ENCODE measurements around the gene LGALS13.

Gene LGALS13, protein sequence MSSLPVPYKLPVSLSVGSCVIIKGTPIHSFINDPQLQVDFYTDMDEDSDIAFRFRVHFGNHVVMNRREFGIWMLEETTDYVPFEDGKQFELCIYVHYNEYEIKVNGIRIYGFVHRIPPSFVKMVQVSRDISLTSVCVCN

DNA sequence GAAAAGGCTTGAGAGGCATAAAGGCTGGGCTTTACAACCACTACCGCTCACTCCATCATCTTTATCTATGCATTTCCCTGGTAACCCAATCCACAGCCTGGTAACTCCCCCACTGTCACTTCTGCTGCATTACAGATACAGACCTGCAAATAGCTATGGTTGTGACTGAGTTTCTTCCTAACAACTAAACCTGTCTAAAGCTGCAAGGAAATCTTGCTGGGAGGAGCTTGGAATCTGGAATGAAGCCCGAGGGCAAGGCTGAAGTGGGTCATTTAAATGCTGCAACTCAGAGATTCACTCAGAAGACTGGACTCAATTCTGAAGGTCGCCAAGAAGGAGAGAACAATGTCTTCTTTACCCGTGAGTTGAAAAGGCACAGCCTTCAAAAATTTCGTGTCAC lies at the start of gene LGALS13:
Gene LGALS13 (plus strand): TSS at position 301 of the 400 bp plus-strand sequence. CDS start 45 bp downstream, at position 346.
- no peak for DNase-seq (ENCODE audit: low read depth)

DNA sequence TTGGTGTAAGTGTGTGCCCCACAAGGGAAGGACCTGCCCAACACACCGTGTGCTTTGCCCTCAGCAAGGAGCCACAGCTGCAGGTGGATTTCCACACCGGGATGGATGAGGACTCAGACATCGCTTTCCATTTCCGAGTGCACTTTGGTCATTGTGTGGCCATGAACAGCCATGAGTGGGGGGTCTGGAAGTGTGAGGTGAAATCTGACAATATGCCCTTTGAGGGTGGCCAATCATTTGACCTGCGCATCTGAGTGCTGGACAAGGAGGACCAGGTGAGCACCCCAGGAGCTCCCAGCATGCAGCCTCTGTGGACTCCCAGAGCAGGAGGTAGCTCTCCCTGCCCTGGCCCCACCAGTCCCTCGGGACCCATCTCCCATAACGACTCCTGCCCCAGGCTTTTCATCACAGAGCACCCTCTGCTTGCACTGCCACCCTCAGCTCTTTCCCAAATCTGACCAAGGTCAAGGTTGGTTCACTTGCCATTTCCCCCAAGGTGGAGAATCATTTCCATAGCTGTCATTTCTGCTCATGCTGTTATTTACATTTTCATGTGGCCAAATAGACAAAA lies 49.2 kb upstream of the LGALS13 start:
- no peak for DNase-seq (ENCODE audit: low read depth)

DNA sequence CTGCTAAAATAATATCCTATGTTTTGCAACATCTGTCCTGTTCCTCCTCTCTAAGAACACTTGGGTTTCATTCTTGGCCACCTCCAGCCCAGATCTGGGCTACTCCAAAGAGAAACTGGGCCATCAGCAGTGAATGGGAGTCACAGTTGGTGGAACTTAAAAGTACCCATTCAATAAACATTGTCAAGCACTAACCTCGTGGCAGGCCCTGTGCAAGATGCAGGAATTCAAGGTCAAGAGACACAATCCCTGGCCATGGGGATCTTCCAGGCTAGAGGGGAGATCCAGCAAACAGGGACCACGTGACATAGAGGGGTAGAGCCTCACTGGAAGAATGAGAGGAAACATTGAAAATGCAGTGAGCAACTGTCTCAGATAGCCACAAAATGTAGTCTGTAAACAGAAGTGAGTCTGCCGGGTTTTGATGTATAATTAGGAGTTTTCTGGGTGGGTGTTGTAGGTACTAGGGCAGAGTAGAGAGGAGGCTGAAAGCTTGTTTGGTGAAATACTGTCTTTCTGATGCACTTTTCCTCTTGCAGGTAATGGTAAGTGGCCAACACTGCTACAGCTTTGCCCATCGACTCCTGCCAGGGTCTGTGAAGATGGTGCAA lies 47.5 kb upstream of the LGALS13 start:
- no peak for DNase-seq (ENCODE audit: low read depth)

DNA sequence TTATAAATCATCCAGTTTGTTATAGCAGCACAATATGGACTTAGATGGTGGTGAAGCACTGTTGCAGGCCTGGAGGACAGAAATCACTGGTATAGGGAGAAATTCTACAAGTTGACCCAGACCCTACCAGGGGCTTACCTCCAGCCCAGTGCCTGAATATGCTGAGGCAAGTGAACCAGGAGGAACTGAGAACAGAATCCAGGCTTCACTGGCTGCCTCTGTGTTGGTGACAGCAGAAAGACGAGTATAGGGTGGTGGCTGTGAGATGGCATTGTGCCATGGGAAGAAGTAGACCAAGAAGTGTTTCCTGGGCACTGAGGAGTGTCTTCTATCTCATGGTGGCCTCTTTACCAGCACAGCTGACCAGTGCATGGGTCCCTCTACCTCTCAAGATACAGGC lies 46.4 kb upstream of the LGALS13 start:
- DNase-seq (ENCODE audit: low read depth), result no peak

DNA sequence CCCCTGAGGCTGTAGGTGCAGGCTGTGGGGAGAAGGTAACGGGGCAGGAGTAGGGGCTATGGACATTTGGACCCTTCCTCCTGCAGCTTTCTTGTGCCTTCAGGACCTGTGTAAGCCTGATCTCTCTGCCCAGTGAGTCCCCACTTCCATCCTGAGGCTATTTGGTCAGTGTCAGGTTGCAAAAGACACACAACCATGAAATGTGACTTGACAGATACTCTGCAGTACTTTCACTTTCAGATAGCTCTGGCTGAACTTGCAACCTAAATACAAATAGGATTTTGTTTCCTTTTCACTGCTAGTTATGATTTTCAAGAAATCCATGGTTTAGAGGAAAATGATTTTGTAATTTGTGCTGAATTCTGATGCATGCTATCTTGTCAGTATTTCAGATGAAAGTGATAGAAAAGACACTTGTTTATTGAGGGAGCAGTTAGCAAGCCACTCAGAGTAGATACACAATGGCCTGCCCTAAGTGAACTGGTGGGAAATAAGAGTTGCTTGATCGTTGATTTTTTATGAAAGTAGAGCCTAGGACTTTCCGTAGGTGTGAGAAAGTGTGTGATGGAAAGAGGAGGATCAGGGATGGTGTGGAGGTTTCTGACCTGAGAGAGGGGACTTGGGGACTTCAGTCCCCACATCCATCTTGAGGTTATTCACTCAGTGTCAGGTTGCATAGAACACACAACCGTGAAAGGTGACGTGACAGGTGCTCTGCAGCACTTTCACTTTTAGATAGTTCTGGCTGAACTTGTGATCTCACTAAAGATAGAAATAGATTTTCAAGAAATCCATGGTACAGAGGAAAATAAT lies 44.3 kb upstream of the LGALS13 start:
- DNase-seq (ENCODE audit: low read depth), result no peak

DNA sequence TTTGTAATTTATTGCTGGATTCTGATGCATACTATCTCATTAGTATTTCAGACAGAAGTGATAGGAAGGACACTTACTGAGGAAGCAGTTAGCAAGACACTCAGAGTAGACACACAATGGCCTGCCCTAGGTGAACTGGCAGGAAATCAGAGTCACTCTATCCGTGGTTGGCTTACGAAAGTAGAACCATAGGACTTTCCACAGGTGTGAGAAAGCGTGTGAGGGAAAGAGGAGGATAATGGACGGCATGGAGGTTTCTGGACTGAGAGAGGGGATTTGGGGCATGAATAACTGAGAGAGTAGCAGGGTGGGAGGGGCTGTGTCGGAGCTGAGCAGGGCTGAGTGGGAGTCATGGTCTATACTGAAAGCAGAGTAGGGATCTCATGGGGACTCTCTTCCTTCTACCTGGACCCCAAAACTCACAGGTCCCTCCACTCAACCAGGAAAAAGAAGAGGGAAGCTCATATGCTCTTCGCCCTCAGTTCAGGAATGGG lies 43.7 kb upstream of the LGALS13 start:
- DNase-seq (ENCODE audit: low read depth), result no peak

DNA sequence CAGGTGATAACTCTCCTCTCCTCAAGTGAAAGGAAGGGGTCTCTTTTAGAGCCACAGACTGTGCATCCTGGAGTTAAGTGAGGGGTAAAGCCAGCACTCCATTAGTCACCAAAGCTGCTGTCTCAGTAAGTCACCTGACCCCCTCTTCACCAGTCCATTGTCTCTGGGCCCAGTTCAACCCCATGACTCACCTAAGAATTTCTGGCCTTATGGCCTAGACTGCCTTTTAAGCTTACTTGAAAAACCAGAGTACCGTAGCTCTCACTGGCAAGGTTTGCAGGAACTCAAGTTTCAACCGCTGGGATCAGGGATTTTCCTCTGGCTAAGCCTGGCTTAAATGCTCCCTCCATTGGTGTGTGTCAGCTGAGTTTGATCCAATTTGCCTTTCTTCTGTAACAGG lies 38.9 kb upstream of the LGALS13 start:
- DNase-seq (ENCODE audit: low read depth), result no peak

DNA sequence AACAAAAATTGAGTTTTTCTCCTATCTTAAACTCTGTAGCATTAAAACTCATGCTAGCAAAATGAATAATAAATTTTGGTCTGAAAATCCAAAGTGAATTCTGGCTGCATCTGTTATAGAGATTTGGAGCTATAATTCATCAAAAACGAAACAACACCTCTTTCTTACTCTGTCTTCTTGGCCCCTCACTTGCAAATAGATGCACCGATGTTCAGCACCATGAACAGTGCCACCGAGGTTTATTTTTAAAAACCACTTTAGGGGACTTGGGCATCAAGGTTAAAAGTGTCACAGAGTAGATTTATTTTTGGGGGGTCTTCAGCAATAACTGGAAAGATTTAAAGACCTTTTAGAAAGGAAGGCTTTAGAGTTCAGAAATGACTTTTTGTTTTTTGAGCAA lies 36.3 kb upstream of the LGALS13 start:
- no peak for DNase-seq (ENCODE audit: low read depth)

DNA sequence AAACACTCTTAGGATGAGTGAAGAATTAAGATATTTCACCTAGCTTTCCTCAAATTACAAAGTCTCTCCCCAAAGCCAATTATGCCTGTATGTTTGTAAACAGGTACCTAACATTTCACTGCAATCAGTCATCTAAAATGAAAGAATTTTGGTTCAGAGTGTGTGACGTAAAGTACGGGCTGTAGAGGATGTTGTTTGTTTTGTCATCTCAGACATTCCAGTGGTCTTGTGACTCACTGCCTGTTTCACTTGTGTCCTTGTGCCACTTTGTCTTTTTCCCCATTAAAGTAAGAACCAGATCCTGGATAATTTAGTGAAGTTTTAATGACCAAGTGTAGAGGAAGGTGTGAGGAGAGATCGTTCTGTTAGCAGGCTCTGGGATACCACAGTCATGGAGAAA lies 33.7 kb upstream of the LGALS13 start:
- peak; percentile 12 for DNase-seq (ENCODE audit: low read depth)

DNA sequence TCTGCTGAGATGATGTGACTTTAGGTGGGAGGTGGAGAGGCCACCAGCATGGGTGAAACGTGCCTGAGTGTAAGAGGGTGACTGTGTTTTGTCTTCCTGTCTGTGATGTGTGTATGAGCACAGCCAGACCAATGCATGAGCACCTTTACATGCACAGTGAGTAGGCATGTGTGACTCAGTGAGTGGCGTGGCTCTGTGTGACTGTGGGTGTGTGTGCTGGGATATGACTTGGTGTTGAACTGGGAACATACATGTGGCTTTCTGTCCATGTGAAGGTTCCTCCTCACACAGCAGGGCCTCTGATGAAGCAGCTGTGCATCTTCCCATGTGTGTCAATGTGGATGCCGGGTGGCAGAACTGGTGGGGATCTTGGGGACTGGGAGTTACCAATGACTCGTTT lies 19.9 kb upstream of the LGALS13 start:
- no peak for DNase-seq (ENCODE audit: low read depth)

DNA sequence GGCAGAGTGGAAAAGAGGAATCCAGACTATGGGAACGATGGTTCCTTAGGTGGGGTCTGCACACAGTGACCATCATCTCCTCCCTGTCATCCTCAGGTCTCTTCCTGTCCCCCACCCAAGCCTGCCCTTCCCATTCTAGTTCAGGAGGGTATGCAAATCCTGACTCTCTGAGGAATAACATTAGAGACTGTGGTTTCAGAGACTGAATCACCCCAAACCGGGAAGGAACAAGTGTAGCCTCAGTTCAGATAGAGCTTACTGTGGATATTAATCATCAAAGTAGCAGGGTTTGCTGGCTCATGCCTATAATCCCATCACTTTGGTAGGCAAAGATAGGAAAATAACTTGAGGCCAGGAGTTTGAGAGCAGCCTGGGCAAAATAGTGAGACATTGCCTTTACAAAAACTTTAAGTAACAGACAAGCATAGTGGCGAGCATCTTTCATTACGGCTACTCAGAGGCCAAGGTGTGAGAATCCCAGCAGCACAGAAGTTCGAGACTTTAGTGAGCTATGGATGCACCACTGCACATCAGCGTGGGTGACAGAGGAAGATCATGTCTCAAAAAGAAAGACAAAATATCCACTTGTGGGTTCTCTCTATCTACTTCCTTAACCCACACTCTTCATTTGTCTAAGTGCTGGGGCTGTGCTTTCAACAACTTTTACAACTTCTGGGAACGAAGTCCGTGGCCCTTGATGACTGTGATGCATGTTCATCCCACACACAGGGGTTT lies 19.3 kb upstream of the LGALS13 start:
- DNase-seq (ENCODE audit: low read depth), result no peak

DNA sequence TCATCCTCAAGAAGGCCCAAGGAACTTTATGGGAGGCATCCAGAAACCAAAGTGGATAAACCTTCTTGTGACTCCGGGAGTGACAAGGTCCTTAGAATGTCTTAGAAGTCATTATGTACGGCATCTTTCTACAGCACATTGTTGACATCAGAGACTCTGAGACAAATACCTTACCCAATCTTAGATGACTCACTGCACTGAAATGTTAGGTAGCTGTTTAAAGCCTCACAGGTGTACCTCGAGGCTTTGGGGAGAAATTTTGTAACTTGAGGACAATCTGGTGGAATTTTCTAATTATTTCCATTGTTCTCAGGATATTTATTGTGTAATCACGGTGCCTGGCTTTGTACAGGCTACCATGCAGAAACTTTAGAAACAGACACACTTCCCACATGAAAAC lies 14.8 kb upstream of the LGALS13 start:
- DNase-seq (ENCODE audit: low read depth), result no peak

DNA sequence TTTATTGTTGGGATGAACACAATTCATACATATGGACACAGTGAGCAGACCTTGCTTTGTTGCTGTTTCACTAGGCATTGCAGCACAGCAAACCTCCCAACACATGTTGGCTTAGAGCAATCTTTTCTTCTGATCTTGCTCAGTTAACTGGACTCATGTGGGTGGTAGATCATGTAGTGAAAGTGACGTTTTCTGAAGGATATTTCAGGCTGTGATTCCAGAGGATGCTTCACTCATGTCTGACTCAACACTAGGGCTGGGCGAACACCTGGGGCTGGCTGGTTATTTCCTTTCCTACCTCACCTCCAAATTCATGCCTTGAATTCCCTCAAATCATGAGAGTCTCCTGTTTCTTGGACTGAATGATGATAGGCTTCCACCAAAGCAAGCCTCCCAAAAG lies 14.3 kb upstream of the LGALS13 start:
- DNase-seq (ENCODE audit: low read depth), result no peak

DNA sequence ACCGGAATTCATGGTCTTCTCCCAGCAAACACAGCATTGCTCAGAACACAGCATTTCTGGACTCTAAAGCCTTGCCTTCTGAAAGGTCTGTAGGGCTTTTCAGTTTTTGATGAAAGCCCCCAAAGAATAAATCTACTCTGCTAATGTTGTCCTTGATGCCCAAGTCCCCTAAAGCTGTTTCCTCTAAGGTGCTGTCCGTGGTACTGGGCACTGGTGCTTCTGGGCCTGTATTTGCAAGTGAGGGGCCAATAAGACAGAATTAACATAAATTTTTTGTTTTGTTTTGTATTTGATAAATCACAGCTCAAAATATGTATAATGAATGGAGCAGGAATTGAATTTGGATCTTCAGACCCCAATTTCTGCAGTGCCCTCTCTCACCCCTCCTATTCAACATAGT lies 12.1 kb upstream of the LGALS13 start:
- DNase-seq (ENCODE audit: low read depth), result no peak

DNA sequence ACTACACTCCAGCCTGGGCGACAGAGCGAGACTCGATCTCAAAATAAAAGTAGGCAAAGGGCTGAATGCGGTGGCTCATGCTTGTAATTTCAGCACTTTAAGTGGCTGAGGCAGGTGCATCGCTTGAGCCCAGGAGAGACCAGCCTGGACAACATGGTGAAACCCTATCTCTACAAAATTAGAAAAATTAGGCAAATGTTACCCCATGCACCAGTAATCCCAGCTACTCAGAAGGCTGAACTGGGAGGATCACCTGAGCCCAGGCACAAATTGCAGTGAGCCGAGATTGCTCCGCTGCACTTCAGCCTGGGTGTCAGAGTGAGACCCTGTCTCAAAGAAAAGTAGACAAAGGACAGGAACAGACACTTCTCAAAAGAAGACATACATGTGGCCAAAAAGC lies 9.9 kb upstream of the LGALS13 start:
- no peak for DNase-seq (ENCODE audit: low read depth)

DNA sequence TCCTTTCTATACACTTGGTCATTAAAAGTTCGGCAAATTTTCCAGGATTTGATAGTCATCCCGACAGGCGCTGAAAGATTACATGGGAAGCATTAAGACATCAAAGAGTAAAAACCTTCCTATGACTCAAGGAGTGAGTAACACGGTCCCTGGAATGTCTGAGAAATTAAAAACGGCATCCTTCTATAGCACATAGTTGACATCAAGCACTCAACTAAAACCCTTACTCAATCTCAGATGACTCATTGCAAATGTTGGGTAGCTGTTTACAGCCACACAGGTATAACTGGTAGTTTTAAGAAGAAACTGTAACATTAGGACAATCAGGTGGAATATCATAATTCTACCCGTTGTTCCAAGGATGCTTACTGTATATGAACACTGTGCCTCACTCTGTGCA lies 6.4 kb upstream of the LGALS13 start:
- no peak for DNase-seq (ENCODE audit: low read depth)

DNA sequence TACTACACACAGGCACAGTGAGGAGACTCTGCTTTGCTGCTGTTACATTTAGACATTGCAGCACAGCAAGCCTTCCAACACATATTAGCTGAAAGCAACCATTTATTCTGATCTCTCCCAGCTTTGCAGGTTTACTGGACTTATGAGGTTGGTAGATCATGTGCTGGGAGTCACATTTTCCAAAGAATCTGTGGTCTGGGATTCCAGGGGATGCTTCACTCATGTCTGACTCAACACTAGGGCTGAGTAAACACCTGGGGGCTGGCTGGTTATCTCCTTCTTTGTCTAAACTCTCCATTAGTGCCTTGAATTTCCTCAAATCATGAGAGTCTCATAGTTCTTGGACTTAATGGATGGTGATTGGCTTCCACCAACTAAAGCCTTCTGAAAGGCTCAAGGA lies 5.4 kb upstream of the LGALS13 start:
- DNase-seq (ENCODE audit: low read depth), result no peak

DNA sequence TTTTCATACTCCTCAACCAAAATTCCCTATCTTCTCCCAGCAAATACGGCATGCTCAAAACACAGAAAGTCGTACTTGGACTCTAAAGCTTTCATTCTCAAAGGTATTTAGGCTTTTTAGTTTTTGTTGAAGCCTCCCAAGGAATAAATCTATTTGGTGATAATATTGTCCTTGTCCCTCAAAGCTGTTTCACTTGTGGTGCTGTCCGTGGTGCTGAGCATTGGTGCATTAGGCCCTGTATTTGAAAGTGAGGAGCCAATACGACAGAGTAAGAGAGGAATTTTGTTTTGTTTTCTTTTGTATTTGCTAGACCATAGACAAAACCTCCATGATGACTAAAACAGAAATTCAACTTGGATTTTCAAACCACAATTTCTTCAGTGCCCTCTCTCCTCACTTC lies 3.2 kb upstream of the LGALS13 start:
- DNase-seq (ENCODE audit: low read depth), result peak; percentile 14

DNA sequence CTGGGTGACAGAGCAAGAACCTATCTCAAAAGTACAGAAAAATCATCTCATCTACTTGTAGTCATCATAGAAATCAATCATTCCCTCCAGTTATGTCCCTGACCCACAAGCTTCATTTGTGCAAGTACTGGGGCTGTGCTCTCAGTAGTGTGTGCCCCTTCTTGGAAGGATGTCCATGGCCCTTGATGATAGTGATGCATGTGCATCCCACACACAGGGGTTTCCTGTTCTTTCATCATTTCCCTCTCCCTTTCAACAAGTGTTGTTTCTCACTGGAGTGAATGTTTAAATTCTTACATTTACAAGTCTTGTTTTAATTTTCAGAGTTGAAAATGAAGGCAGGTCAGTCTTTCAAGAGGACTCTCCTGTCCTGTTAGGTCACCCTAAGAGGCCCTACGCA lies 1.5 kb downstream of the LGALS13 start:
- DNase-seq (ENCODE audit: low read depth), result no peak

DNA sequence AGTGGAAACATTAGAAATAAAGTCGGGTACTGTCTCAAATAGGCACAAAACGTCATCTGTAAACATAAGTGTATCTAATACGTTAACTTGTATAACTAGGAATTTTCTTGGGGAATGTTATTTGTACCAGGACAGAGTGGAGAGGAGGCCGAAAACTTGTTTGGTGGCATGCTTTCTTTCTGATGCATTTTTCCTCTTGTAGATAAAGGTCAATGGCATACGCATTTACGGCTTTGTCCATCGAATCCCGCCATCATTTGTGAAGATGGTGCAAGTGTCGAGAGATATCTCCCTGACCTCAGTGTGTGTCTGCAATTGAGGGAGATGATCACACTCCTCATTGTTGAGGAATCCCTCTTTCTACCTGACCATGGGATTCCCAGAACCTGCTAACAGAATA lies 4.7 kb downstream of the LGALS13 start:
- no peak for DNase-seq (ENCODE audit: low read depth)

DNA sequence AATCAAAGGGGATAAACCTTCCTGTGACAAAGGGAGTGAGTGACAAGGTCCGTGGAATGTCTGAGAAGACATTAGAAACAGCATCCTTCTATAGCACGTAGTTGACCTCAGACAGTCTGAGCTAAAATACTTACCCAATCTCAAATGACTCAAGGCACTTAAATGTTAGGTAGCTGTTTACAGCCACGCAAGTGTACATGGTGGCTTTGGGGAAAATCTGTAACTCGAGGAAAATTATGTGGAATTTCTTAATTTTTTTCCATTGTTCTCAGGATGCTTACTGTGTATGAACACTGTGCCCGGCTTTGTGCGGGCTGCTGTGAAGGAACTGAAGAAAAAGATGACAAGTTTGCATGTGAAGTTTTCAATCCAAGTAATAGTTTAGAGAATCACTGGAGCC lies 5.2 kb downstream of the LGALS13 start:
- DNase-seq (ENCODE audit: low read depth), result no peak

DNA sequence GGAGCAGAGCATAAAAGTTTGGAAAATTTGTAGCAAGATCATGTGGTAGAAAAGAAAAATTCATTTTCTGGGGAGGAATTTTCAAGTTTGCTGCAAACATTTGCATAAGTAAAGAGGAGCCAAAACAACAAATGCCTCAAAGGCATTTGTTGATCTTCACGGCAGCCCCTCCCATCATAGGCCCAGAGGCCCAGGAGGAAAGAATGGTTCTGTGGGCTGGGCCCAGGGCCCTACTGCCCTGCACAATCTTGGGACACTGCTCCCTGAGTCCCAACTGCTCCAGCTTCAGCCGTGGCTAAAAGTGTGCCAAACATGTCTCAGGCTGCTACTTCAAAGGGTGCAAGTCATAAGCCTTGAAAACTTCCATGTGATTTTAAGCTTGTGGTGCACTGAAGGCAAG lies 11.3 kb downstream of the LGALS13 start:
- no peak for DNase-seq (ENCODE audit: low read depth)

Data from amniotic epithelial cell (primary cell).